ENCODE data around the gene HSPA1L.

The HSPA1L gene

GRCh38 chr6:31784098-31784925, 30.8 kb downstream of the HSPA1L start:
- in situ Hi-C loops (cut with HindIII; ENCODE audit: low sequenced_read_pairs), result loop anchor here (5.0 kb wide), 1 partner anchor 42 kb away; the partner anchor contains the start of gene MSH5

DNA sequence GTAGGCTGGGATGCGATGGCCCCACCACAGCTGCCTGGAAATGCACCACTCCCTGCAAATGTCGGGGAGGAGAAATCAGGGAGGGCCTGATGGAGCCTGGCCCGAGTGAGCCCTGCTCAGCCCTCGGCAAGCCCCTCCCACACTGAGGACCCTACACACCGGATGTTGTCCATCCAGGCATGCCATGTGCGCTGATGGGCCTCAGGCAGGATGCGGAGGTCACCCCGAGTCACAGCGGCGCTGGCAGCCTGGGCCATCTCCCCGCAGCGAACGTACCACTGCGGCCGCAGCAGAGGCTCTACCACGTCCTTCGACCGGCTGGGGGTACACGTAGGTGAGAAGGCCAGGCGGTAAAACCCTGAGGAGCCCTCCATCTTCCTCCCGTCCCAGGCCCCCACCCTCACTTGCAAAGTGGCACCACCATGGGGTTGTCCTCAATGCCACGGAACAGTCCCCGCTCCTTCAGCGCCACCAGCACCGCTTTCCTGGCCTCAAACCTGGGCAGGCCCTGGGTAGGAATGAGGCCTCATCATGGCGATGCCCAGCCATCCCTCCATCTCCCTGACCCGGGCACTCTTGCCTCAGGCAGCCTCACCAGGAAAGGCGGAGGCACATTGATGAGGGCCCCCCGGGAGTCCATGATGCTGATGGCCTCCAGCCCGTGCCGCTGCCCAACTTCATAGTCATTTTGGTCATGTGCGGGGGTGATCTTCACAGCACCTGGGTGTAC, 32.8 kb downstream of the HSPA1L start:
- in situ Hi-C loops (cut with HindIII; ENCODE audit: low sequenced_read_pairs), result loop anchor here (5.0 kb wide), 1 partner anchor 40 kb away; the partner anchor contains the start of gene MSH5

DNA sequence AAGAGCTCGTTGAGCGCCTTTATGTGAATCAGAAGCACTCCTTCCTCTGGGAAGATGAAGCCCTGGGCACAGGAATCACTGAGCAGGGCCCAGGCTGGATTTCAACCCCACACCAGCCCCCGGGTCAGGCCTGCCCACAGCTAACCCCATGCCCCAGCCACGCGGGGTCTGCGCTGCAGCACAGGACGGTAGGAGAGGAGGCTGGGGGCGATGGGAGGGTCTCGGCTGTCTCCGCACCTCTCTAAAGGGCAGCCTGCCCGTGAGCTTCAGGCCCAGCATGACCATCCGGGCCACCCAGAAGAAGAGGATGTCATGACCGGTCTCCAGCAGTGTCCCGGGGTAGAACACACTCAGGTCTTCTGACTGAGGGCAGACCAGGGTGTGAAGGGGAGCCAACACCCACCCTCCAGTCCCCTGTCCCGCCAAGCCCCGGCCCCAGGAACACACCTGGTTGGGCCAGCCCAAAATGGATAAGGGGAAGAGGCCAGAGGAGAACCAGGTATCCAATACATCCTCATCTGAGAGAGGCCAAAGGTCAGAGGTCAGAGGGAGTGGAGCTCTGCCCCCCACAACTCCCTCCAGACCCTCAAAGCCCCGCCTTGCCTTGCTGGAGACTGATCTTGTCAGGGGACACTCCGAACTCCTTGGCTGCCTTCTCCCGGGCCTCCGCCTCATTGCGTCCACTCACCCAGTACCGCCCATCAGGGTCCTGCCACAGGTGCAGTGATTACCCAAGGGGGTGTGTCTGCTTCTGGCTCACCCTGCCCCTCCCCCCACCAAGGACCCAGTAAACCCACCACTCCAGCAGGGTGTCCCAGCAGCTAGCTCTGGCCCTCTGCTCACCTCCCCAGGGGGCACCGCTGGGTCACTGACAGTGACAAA, 33.6 kb downstream of the HSPA1L start:
- in situ Hi-C loops (cut with HindIII; ENCODE audit: low sequenced_read_pairs), result loop anchor here (5.0 kb wide), 1 partner anchor 39 kb away; the partner anchor contains the start of gene MSH5

GRCh38 chr6:31780507-31781243, 34.4 kb downstream of the HSPA1L start:
- in situ Hi-C loops (cut with HindIII; ENCODE audit: low sequenced_read_pairs), result loop anchor here (5.0 kb wide), 1 partner anchor 38 kb away; the partner anchor contains the start of gene MSH5

- in situ Hi-C loops (cut with HindIII; ENCODE audit: low sequenced_read_pairs), result loop anchor here (5.0 kb wide), 1 partner anchor 38 kb away; the partner anchor contains the start of gene MSH5
These were observed 35.2 kb downstream of the HSPA1L start for GRCh38 chr6:31779908-31780307.

DNA sequence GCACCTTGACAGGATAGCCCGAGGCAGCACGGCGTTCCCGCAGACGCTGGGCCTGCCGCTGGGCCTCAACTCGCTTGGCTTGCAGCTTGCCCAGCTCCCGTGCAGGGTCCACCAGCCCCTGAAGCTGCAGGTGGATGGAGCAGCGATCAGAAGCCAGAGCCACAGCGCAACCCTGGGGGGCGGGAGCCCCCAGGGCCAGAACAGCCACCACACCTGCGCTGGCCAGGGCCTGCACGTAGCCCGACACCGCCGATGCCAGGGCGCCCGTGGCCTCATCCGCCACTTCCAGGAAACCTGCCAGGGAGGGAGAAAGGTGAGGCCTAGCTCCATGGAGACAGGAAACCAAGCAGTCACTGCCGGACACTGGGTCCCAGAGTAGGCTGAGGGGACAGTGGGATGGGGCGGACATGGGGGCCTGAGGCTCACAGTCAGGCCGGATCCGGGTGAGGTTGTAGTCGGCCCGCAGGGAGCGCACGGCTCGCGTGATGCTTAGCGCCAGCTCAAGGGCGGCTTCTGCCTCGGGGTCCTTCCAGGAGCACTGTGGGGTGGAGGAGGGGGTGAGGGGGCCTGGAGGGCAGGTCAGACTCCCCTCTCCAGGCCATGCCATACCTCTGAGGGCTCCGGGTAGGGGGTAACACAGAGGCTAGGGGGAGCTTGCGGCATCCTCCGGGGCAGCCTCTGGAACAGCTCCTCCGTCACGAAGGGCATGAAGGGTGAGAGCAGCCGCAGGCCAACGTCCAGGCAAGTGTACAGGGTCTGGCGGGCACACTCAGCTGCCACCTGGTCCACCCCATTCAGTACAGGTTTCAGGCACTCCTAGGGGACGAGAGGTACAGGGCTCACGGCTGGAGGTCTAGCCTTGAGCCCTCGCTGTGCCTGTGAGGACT, 35.8 kb downstream of the HSPA1L start:
- in situ Hi-C loops (cut with HindIII; ENCODE audit: low sequenced_read_pairs), result no loop called here

DNA sequence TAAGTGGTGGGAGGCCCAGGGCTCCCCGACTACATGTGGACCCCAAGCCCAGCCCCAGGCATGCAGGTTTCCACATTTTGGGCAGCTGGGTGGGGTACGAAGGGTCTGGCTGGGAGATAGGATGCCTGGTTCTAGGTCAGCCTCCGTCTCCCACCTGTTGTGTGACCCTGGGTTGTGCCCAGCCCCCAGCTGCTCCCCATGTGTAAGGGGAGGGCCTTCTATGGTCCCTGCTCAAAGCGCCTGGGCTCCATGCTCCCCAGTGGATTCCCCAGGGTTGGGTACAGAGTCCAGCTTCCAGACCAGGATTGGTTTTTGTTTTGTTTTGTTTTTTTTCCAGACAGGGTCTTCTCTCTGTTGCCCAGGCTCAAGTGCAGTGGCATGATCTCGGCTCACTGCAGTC, 36.9 kb downstream of the HSPA1L start:
- in situ Hi-C loops (cut with HindIII; ENCODE audit: low sequenced_read_pairs), result no loop called here

GRCh38 chr6:31777667-31778050, 37.4 kb downstream of the HSPA1L start:
- in situ Hi-C loops (cut with HindIII; ENCODE audit: low sequenced_read_pairs), result no loop called here

DNA sequence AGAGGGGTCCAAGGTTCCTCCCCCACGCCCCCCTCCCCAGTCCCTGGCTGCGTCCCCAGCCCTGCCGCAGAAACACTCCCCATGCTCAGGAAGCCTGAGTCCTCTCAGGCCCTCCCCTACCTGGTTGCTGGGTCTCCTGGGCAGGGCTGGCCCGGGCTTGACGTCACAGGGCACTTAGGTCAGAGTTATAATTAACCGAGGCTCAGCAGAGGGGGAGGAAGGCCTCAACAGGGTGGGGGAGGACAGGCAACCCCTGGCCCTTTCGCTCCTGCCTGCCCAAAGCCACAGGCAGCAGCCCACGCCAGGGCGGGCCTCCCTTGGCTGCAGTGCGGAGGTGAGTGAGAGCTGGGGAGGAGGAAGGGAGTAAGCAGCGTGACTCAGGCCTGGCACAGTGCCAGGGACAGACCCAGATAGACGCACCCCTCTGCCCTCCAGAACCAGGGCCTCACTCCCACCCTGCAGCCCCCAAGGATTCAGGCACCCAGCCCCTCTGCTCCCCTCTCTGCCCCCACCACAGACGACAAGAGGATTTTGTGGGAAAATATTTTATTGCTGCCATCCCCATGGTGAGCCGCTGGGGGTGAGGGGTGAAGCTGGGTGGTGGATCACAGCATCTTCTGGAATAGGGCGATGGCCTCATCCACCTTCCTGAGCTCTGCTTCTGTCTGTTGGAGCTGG, 38.0 kb downstream of the HSPA1L start, which contains the start of gene VWA7:
Gene VWA7 (minus strand): TSS at position 340 of the 678 bp plus-strand sequence. CDS start 549 bp downstream, outside the sequence.
- in situ Hi-C loops (cut with HindIII; ENCODE audit: low sequenced_read_pairs), result no loop called here

GRCh38 chr6:31776485-31776988, 38.5 kb downstream of the HSPA1L start:
- in situ Hi-C loops (cut with HindIII; ENCODE audit: low sequenced_read_pairs), result no loop called here

GRCh38 chr6:31775633-31776484, 39.2 kb downstream of the HSPA1L start:
- in situ Hi-C loops (cut with HindIII; ENCODE audit: low sequenced_read_pairs), result no loop called here

- in situ Hi-C loops (cut with HindIII; ENCODE audit: low sequenced_read_pairs), result no loop called here
These were observed 39.9 kb downstream of the HSPA1L start for GRCh38 chr6:31775184-31775583.

DNA sequence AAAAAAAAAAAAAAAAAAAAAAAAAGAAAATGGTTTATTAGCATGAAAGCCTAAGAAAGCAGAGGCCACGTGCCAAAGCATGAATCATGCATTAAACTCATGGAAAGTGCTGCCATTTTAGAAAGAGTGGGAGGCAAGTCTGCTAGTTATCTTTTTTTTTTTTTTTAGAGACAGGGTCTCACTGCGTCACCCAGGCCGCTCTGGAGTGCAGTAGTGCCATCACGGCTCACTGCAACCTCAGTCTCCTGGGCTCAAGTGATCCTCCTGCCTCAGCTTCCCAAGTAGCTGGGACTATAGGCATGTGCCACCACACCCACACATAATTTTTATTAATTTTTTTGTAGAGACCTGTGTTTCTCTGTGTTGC, 43.1 kb downstream of the HSPA1L start:
- in situ Hi-C loops (cut with HindIII; ENCODE audit: low sequenced_read_pairs), result loop anchor here (5.0 kb wide), 1 partner anchor 35 kb away; the partner anchor contains the start of gene LSM2

- in situ Hi-C loops (cut with HindIII; ENCODE audit: low sequenced_read_pairs), result loop anchor here (5.0 kb wide), 1 partner anchor 36 kb away; the partner anchor contains the start of gene LSM2
These were observed 44.2 kb downstream of the HSPA1L start for GRCh38 chr6:31770860-31771259.

- in situ Hi-C loops (cut with HindIII; ENCODE audit: low sequenced_read_pairs), result loop anchor here (5.0 kb wide), 1 partner anchor 37 kb away; the partner anchor contains the start of gene LSM2
These were observed 45.3 kb downstream of the HSPA1L start for GRCh38 chr6:31769684-31770371.
